NOMO-1 (cell line): ENCODE measurements around the gene TNKS2.
"Not testable (repeated sequence)": the region's sequence is repeated elsewhere in the genome, so short reads cannot be mapped to it uniquely, and the experiment has no call there.

Experiments used
- DNase-seq, 2 experiments: peaks; one replicate each; lab custom pipeline; 2025; ENCODE audit not compliant: unreplicated experiment in 2 of 2; lab: John Stamatoyannopoulos, UW

The TNKS2 gene

DNA sequence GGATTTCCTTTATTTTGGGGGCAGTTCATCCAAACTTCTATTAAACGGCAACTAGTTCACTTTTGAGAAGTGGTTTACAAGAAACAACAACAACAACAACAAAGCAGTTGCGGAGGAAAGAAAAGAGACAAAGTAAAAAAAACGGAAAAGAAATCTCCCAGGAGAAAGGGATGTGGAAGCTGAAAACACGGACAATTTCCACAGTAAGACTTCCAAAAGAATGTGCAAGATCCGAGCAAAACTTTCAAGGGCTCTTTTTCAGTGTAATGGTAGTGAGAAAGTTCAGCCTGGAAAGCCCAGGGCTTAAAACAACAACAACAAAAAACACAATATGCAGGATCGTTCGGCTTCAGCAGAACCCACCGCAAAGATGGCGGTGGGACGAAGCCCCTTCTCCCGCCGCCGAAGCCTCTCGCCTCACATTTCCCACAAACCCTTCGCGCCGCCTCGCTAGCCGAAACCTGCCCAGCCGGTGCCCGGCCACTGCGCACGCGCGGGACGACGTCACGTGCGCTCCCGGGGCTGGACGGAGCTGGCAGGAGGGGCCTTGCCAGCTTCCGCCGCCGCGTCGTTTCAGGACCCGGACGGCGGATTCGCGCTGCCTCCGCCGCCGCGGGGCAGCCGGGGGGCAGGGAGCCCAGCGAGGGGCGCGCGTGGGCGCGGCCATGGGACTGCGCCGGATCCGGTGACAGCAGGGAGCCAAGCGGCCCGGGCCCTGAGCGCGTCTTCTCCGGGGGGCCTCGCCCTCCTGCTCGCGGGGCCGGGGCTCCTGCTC is at the start of gene TNKS2:
TSS of gene TNKS2 (plus strand) at position 553 of the 775 bp plus-strand sequence. CDS start 265 bp downstream, outside the sequence.
- peak; percentile 82 to 90 for DNase-seq

DNA sequence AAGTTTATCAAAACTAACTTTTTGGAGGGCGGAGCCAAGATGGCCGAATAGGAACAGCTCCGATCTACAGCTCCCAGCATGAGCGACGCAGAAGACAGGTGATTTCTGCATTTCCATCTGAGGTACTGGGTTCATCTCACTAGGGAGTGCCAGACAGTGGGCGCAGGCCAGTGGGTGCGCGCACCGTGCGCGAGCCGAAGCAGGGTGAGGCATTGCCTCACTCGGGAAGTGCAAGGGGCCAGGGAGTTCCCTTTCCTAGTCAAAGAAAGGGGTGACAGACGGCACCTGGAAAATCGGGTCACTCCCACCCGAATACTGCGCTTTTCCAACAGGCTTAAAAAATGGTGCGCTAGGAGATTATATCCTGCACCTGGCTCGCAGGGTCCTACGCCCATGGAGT is 48.6 kb upstream of the TNKS2 start:
- not testable (repeated sequence) for DNase-seq

DNA sequence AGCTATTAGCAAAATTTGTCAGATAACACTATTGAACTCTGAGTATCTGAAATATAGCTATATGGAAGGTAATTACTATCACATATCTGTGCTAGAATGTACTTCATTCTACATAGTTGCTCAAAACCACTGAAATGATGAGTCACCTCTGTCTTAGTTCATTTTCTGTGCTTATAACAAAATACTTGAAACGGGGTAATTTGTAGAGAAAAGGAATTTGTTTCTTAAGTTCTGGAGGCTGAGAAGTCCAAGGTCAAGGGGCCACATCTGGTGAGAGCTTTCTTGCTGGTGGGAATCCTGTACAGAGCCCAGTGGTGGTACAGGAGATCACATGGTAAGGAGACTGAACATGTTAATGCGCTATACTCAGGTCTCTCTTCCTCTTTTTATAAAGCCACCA is 41.9 kb upstream of the TNKS2 start:
- DNase-seq = peak in 1 of 2 experiments; percentile 57

DNA sequence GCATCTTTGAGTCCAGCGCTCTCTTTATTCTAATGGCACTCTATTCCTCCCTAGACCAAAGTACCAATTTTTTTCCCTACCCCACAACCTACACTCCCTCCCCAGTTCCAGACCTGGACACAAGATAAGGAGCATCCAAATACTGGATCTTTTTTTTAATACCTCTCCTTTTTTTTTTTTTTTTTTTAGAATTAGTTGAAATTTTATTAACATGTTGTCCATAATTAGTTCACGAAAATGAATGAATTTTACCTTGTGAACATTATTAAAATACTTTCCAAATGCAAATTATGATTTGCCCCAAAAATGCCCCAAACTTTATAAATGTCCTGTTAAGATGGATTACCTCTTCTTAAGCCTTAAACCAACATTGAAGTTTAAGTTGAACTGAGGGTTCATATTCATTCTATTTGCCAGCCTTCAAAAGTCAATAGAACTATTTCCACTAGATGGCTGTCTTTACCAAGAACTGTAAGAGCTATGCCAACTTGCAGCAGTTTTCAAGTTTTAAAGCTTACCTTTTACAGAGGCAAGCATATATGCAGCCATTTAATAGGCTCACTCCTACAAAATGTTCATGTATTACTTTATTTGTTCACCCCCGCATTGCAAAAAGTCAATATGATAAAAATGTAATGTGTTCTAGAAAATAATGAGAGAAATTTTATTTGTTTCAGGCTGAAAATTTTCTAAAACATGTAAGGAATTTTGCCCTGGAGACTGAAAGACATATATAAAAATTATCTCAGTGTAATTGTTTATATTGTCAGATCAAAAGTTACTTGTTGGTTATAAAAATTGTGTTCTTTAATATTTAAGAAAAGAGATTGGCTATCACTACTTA is 39.7 kb upstream of the TNKS2 start:
- peak; percentile 54 to 78 for DNase-seq

DNA sequence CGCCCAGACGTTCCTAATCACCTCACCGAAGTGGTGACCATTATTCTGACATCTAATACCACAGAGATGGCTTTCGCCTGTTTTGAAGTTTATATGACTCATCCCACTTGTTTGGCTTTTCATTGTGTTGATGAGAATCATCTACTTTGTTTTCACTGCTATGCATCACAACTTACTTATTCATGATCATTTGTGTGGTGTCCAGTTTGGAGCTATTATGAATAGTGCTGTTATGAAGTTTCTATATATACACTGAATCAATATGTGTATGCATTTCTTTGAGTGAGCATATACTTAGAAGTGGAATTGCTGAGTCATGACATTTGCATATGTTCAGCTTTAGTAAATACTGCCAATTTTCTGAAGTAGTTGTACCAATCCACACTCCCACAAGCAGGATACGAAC is 38.6 kb upstream of the TNKS2 start:
- no peak for DNase-seq

DNA sequence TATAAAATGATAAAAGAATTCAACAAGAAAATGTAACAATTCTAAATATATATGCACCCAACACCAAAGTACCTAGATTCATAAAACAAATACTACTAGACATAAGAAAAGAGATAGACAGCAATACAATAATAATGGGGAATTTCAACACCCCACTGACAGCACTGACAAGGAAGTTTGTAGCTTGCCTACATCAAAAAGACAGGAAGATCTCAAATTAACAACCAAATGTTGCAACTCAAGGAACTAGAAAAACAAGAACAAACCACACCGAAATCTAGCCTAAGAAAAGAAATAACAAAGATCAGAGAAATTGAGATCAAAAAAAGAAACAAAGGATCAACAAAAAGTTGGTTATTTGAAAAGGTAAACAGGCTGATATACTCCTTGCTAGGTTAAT is 36.5 kb upstream of the TNKS2 start:
- DNase-seq = peak; percentile 42 to 44

DNA sequence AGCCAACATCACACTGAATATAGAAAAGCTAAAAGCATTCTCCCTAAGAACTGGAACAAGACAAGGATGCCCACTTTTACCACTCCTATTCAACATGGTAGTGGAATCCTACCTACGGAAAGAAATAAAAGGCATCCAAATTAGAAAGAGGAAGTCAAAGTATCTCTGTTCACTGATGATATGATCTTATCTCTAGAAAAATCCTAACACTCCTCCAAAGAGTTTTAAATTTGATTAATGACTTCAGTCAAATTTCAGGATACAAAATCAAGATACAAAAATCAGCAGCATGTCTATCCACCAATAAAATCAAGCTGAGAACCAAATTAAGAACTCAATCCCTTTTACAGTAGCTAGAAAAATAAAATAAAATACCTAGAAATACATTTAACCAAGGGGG is 35.3 kb upstream of the TNKS2 start:
- DNase-seq = no peak

DNA sequence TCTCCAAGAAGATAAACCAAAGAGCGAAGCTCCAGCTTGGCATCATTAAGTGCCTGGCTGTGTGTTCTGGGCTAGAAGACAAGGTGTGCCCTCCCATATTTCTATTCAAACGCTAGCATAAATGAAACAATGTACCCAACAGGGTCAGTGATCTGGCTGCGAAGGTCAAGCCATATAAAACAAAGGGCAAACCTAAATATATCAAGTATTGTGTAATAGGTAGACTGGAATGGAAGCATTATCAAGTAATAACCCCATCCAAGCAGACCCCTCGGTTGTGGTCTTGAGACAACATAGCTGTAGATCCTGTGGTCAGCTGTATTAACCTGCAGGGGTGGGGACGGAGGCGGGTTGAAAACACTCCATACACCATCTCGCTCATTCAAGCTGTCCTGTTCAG is 31.6 kb upstream of the TNKS2 start:
- no peak for DNase-seq

DNA sequence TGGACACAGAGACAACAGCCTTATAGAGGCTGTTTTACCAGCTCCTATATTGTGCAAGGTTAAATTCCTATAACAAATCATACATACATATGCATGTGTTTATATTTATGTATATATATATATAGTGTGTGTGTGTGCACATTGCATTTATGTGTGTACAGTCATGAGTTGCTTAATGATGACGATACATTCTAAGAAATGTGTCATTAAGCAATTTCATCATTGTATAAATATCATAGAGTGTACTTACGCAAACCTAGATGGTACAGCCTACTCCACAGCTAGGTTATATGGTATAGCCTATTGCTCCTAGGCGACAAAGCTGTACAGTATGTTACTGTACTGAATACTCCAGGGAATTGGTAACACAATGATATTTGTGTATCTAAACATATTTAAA is 30.1 kb upstream of the TNKS2 start:
- no peak for DNase-seq

DNA sequence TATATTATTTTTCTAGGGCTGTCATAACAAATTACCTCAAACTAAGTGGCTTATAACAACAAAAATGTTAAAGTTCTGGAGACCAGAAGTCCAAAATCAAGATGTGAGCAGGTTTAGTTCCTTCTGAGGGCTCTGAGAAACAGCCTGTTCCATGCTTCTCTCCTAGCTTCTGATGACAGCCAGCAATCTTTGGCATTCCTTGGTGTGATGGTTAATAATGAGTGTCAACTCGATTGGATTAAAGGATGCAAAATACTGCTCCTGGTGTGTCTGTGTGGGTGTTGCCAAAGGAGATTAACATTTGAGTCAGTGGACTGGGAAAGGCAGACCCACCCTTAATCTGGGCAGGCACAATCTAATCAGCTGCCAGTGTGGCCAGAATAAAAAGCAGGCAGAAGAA is 26.3 kb upstream of the TNKS2 start:
- no peak for DNase-seq

DNA sequence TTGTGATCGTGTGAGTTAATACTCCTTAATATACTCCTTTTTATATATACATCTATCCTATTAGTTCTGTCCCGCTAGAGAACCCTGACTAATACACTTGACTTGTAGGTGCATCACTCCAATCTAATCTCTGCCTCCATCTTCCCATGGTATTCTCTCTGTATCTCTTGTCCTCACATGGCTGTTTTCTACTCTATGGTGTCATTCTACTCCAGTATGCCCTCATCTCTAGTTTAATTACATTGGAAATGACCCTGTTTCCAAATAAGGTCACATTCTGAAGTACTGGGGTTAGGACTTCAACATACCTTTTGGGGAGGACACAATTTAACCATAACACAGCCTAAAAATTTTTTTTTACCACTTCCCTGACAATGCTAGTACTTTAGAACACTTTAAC is 25.8 kb upstream of the TNKS2 start:
- DNase-seq = no peak

DNA sequence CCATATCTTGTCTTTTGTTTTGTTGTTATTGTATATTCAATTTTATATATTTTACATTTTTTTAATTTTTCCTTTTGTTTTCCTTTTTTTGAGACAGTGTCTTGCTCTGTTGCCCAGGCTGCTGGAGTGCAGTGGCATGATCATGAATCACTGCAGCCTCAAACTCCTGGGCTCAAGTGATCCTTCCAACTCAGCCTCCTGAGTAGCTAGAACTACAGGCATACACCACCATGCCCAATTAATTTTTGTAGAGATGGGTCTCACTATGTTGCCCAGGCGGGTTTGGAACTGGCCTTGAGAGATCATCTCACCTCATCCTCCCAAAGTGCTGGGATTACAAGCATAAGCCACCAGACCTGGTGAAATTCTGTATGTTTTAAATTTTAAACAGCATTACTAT is 25.4 kb upstream of the TNKS2 start:
- DNase-seq = no peak

DNA sequence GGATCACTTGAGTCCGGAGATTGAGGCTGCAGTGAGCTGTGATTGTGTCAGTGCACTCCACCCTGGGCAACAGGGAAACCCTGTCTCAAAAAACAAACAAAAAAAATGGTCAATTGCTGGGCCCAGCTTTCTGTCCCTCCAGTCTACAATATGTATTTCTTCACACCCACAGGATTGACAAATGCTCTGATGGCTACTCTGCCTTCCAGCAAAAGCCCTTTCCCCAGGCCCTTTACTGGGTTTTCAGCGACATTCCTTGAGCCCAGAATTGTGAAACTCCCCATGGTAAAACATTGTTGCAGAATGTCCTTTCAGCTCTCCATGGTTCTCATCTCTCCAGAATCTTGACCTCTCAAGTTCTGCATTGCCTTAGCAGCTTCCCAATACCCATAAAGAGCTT is 23.7 kb upstream of the TNKS2 start:
- DNase-seq = no peak

DNA sequence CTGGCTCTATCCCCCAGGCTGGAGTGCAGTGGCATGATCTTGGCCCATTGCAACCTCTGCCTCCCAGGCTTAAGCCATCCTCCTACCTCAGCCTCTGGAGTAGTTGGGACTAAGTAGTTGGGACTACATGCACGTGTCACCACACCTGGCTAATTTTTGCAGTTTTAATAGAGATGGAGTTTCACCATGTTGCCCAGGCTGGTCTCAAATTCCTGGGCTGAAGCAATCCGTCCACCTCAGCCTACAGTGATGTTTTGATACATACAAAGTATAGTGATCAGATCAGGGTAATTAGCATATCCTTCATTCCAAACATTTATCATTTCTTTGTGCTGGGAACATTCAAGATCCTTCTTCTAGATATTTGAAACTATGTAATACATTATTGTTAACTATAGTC is 22.5 kb upstream of the TNKS2 start:
- no peak for DNase-seq

DNA sequence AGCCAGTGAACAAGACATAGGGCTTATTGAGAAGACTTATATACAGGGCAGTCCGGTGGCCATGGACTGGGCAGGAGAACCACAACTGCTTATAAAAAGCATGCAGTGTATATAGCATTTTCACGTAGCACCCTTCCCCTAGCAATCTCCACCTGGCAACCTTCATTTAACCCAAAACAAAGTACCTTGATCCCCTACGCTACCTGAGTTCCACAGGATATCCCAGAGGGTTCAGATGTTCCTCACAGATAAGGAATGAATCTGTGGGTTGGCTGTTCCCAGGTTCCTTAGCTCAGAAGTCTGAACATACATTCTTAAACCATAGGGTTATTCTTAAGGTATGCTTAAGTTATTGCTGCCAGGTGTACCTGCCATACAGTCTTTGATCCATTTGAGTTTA is 22.0 kb upstream of the TNKS2 start:
- DNase-seq = no peak

DNA sequence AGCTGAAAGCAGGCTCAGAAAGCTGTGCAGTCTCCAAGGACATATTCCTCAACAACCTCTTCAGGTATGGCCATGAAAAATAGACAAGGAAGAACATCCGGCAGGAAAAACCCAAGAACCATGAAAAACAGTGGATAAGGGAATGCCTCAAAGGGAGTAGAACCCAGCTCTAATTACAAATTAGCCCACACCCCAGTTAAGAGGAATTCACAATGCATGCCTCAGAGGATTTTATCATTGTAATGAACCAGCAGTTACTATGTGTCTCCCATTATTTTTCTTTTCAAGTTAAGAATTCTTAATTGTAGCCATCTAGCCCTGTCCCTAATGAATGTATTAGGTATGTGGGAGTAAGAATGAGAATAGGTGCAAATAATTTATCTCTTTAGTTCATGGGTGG is 19.7 kb upstream of the TNKS2 start:
- no peak for DNase-seq

DNA sequence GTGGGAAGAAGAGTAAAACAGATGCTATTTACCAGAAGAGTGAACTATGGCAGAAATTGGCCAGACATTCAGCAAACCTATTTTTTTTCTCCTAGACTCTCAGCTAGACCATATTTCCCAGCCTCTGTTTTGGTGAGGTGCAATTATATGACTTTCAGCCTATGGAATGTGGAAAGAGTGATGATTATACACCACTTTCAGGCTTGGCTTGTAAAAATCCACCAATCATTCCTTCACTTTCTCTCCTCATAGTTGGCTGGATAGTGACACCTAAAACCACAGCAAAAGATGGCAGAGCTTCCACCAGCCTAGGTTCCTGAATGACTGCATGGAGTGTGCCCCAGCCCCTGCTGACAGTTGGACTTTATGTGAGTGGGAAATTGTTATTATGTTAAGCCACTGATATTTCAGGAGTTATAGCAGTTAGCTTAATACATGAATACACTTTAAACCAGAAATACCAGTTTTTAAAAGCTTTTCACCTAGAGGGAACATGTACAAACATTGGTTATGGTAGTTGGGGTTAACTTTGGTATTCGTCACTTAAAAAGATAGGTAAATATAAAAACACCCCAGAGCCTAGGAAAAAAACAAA is 19.1 kb upstream of the TNKS2 start:
- DNase-seq = no peak

DNA sequence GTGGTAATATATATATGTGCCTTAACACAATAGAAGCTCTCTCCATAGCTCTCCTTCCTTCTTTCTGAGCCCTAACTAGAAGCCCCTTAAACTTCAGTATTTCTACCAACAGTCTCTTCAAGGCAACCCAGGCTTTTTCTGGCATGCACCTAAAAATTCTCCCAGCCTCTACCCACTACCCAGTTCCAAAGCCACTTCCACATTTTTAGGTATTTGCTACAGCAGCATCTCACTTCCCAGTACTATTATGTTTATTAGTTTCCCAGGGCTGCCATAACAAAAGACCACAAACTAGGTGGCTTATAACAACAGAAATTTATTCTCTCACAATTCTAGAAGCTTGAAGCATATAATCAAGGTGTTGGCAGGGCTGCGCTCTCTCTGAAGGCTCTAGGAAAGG is 15.7 kb upstream of the TNKS2 start:
- DNase-seq = no peak

DNA sequence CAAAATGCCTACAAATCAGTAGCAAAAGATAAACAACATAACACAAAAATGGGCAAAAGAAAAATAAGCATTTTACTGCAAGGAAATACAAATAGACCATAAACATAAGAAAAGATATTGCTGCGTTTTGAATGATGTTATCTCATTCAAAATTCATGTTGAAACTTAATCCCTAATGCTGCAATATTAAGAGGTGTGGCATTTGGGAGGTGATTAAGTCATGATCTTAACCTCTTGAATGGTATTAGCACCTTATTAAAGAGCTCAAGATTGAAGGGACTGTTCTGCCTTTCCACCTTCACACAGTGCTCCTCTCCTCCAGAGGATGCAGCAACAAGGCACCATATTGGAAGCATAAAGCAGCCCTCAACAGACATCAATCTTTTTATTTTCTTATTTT is 12.4 kb upstream of the TNKS2 start:
- DNase-seq = no peak

DNA sequence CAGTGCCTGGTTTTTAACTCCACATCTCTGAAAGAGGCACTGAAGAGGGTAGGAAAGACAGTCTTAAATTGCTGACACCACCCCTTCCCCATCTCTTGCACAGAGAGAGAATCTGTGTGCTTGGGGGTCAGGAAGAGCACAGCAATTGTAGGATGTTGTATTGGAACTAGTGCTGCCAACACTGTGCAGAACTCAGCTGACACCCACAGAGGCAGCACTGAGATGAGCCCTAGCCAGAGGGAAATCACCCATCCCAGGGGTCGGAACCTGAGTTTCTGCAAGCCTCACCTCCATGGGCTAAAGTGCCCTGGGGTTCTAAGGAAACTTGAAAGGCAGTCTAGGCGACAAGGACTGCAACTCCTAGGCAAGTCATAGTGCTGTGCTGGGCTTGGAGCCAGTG is 11.0 kb upstream of the TNKS2 start:
- no peak for DNase-seq

DNA sequence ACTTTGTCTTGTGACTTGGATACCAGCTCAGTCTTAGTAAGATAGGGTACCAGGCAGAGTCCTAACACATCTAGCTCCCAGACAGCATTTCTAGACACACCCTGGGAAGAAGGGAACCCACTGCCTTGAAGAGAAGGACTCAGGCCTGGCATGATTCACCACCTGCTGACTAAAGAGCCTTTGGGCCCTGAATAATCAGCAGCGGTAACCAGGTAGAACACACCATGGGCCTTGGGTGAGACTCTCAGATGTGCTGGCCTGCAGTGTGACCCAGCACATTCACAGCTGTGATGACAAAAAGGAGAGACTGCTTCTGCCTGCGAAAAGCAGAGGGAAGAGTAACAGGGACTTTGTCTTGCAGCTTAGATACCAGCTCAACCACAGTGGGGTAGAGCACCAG is 10.4 kb upstream of the TNKS2 start:
- DNase-seq = no peak

DNA sequence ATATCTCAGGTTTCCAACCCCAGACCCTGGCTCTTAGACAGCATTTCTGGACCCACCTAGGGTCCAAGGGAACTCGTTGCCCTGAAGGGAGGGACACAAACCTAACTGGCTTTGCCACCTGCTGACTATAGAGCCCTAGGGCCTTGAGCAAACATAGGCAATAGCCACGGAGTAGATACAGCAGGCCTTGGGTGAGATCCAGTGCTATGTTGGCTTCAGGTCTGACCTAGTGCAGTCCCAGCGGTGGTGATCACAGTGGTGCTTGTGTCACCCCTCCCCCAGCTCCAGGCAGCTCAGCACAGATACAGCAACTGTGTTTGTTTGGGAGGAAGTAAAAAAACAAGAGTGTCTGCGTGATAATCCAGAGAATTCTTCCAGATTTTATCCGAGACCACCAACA is 9.7 kb upstream of the TNKS2 start:
- DNase-seq = no peak
